IMR-90 (cell line): ENCODE data around the gene NDUFAF2. TPM values are rescaled to one million over a fixed set of nuclear protein-coding genes. Genes with fewer than 3 reads are reported as not detected.

Experiments
- ATAC-seq: fragments of 200-7000 bp; cut with Tn5 transposase; 2 replicates; pipeline ENCODE4 v1.9.1; 2020; ENCODE audit warnings: low read depth, mild to moderate bottlenecking, moderate library complexity
- BruUV-seq: library from RNA; stranded (reverse); fragments of 400-500 nt; replicated peaks from 2 replicates; lab custom pipeline; 2021; lab: Mats Ljungman, UMichigan
- CTCF ChIA-PET: fragments of 300-600 bp; formaldehyde crosslinking; extraction: SDS; loops from one replicate; lab custom pipeline; 2021; ENCODE audit warnings: antibody characterized with exemption; lab: Yijun Ruan, JAX
- POLR2A ChIA-PET: fragments of 300-600 bp; sonication (Branson Sonifier 250); formaldehyde crosslinking; loops from one replicate; lab custom pipeline; 2022; ENCODE audit warnings: antibody characterized with exemption; ENCODE audit not compliant: unreplicated experiment; lab: Charles Lee
- DNase-seq: peaks from one replicate; pipeline ENCODE4 v3.0.0; 2013
- H2AFZ ChIP-seq: replicated peaks from 2 replicates; pipeline ENCODE3; 2013; ENCODE audit warnings: low read length, mild to moderate bottlenecking; ENCODE audit not compliant: poor library complexity
- H2AK5ac ChIP-seq: 2 replicates; pipeline ENCODE4 v1.6.1; 2013; ENCODE audit warnings: low read depth, low read length, inconsistent platforms
- H2AK9ac ChIP-seq: replicated peaks from 2 replicates; pipeline ENCODE3; 2013; ENCODE audit warnings: mild to moderate bottlenecking, low read depth, low read length, moderate library complexity; ENCODE audit not compliant: poor library complexity
- H2BK120ac ChIP-seq: 2 replicates; pipeline ENCODE4 v1.6.1; 2013; ENCODE audit warnings: low read depth, low read length, inconsistent platforms
- H2BK15ac ChIP-seq: 3 replicates; pipeline ENCODE4 v1.6.1; 2013; ENCODE audit warnings: low read depth, low read length, inconsistent platforms
- H2BK20ac ChIP-seq: 2 replicates; pipeline ENCODE4 v1.6.1; 2013; ENCODE audit warnings: low read depth, mild to moderate bottlenecking, inconsistent platforms, low read length, moderate library complexity
- H2BK5ac ChIP-seq: 2 replicates; pipeline ENCODE4 v1.6.1; 2013; ENCODE audit warnings: mild to moderate bottlenecking, low read depth, low read length, inconsistent platforms; ENCODE audit not compliant: poor library complexity, severe bottlenecking
- H3K14ac ChIP-seq: replicated peaks from 2 replicates; pipeline ENCODE4 v1.6.1; 2013; ENCODE audit warnings: low read depth, low read length, inconsistent platforms
- H3K18ac ChIP-seq: 2 replicates; pipeline ENCODE4 v1.6.1; 2013; ENCODE audit warnings: low read depth, low read length, control low read depth
- H3K23ac ChIP-seq: 2 replicates; pipeline ENCODE4 v1.6.1; 2013; ENCODE audit warnings: low read depth, low read length, inconsistent platforms
- H3K27ac ChIP-seq: 2 replicates; pipeline ENCODE4 v1.5.1; 2013; ENCODE audit warnings: mild to moderate bottlenecking, control low read depth, low read length; ENCODE audit not compliant: insufficient read depth
- H3K27me3 ChIP-seq: 2 replicates; pipeline ENCODE4 v1.6.1; 2013; ENCODE audit warnings: low read length; ENCODE audit not compliant: control insufficient read depth, insufficient read depth
- H3K36me3 ChIP-seq: 2 replicates; pipeline ENCODE4 v1.6.1; 2013; ENCODE audit warnings: low read length, mixed read lengths; ENCODE audit not compliant: control insufficient read depth, insufficient read depth
- H3K4ac ChIP-seq: 2 replicates; pipeline ENCODE4 v1.6.1; 2013; ENCODE audit warnings: low read depth, low read length, inconsistent platforms
- H3K4me1 ChIP-seq: 2 replicates; pipeline ENCODE4 v1.6.1; 2013; ENCODE audit warnings: low read length, mixed read lengths; ENCODE audit not compliant: control insufficient read depth, insufficient read depth
- H3K4me2 ChIP-seq: 2 replicates; pipeline ENCODE4 v1.6.1; 2013; ENCODE audit warnings: low read depth, mild to moderate bottlenecking, control low read depth, low read length, moderate library complexity
- H3K4me3 ChIP-seq: 2 replicates; pipeline ENCODE4 v1.5.1; 2013; ENCODE audit warnings: low read depth, mild to moderate bottlenecking, control low read depth, low read length, moderate library complexity; ENCODE audit not compliant: insufficient read depth
- H3K56ac ChIP-seq: 2 replicates; pipeline ENCODE4 v1.6.1; 2013; ENCODE audit warnings: low read length, inconsistent platforms; ENCODE audit not compliant: insufficient read depth; ENCODE audit errors: extremely low read depth
- H3K79me1 ChIP-seq, 2 experiments: 2 replicates each; pipeline ENCODE4 v1.6.1; 2013; ENCODE audit warnings: low read length in 2 of 2, inconsistent platforms in 1 of 2, low read depth in 1 of 2
- H3K9ac ChIP-seq: 2 replicates; pipeline ENCODE4 v1.6.1; 2013; ENCODE audit warnings: low read depth, low read length, control low read depth
- H3K9me1 ChIP-seq: 2 replicates; pipeline ENCODE4 v1.6.1; 2013; ENCODE audit warnings: low read length, inconsistent platforms; ENCODE audit not compliant: insufficient read depth
- H3K9me3 ChIP-seq: 2 replicates; pipeline ENCODE4 v1.6.1; 2013; ENCODE audit warnings: low read length; ENCODE audit not compliant: control insufficient read depth, insufficient read depth
- H4K20me1 ChIP-seq: 2 replicates; pipeline ENCODE4 v1.6.1; 2013; ENCODE audit warnings: low read length, inconsistent platforms; ENCODE audit not compliant: insufficient read depth
- H4K5ac ChIP-seq: 2 replicates; pipeline ENCODE4 v1.6.1; 2013; ENCODE audit warnings: mild to moderate bottlenecking, low read depth, low read length, control low read depth
- H4K8ac ChIP-seq, 2 experiments: 2 replicates each; pipeline ENCODE4 v1.6.1; 2013; ENCODE audit warnings: low read depth in 2 of 2, low read length in 2 of 2, control low read depth in 1 of 2, inconsistent platforms in 1 of 2
- H4K91ac ChIP-seq: 2 replicates; pipeline ENCODE4 v1.6.1; 2013; ENCODE audit warnings: low read depth, low read length, inconsistent platforms; ENCODE audit not compliant: insufficient read depth
- CEBPB ChIP-seq: IDR thresholded peaks from 2 replicates; pipeline ENCODE4 v1.6.1; 2012; ENCODE audit warnings: low read depth, low read length, improper control_type of control experiment
- CTCF ChIP-seq: conservative IDR thresholded peaks from 2 replicates; pipeline ENCODE4 v1.5.1; 2012; ENCODE audit warnings: mild to moderate bottlenecking, low read depth, low read length, improper control_type of control experiment
- ELK1 ChIP-seq: fragments of 150-350 bp; IDR thresholded peaks from 2 replicates; pipeline ENCODE4 v1.6.1; 2016; ENCODE audit warnings: low read depth, mild to moderate bottlenecking, low read length, moderate library complexity, borderline replicate concordance
- POLR2A ChIP-seq: IDR thresholded peaks from 2 replicates; pipeline ENCODE4 v1.6.1; 2012; ENCODE audit warnings: mild to moderate bottlenecking, low read depth, low read length
- RAD21 ChIP-seq: IDR thresholded peaks from 2 replicates; pipeline ENCODE4 v1.6.1; 2012; ENCODE audit warnings: low read length, improper control_type of control experiment
- RCOR1 ChIP-seq: IDR thresholded peaks from 2 replicates; pipeline ENCODE4 v1.6.1; 2012; ENCODE audit warnings: mild to moderate bottlenecking, low read length, improper control_type of control experiment; ENCODE audit not compliant: insufficient replicate concordance
- USF2 ChIP-seq: fragments of 150-350 bp; IDR thresholded peaks from 2 replicates; pipeline ENCODE4 v1.6.1; 2017; ENCODE audit warnings: mild to moderate bottlenecking, antibody characterized with exemption, low read length, low read depth
- WGBS, 2 experiments: methylation state at CpG; one replicate each; pipeline versions ENCODE4 v1.1.5 to v1.1.7; 2013; ENCODE audit warnings: missing lambda C conversion rate in 2 of 2; ENCODE audit not compliant: insufficient read length in 1 of 2; ENCODE audit errors: extremely low coverage in 2 of 2; 5-methylcytosine and 5-hydroxymethylcytosine counted together
- dilution Hi-C: fragments of 300-500 bp; cut with HindIII; formaldehyde crosslinking; loops from one replicate; pipeline ENCODE4 v1.14.3; 2018; ENCODE audit warnings: low sequenced_read_pairs; ENCODE audit not compliant: unreplicated experiment
- in situ Hi-C: fragments of 300-500 bp; cut with MboI; formaldehyde crosslinking; loops from 3 replicates; pipeline ENCODE4 v1.14.3; 2019; ENCODE audit warnings: low sequenced_read_pairs, inconsistent platforms, mixed read lengths
- intact Hi-C: fragments of 100-400 bp; cut with micrococcal nuclease; formaldehyde crosslinking; loops from 2 replicates; pipeline ENCODE4 v1.10.0; 2022
- polyA plus RNA-seq, 3 experiments: library from polyadenylated mRNA; depleted of rRNA; stranded (reverse); fragments of >200 nt; gene quantifications; 2 replicates each; pipeline ENCODE4 v1.2.3, GENCODE V29; 2012; ENCODE audit warnings: low replicate concordance in 1 of 3
- total RNA-seq: library from RNA; depleted of rRNA; stranded (reverse); fragments of >200 nt; gene quantifications from 2 replicates; pipeline ENCODE4 v1.2.3, GENCODE V29; 2012

NDUFAF2 gene
- total and polyA plus RNA-seq, 2 of the 4 experiments (the other 2 are of a cell fraction) = 11.8 to 24.7 TPM

- in situ Hi-C loops (no loop called here), intact Hi-C loops (no loop called here), dilution Hi-C loops (no loop called here)
- Histone ChIP-seq H3K27me3 (no peaks in the 10 kb centered on the region), H4K91ac (no peak overlapping the region; the same call in 1 of the 2 replicates), H2BK120ac (no peak overlapping the region), H3K9me1 (no peaks in the 10 kb centered on the region), H3K4me3 (no peak overlapping the region), H3K9ac (no peak overlapping the region), H3K4me1 (no peaks in the 10 kb centered on the region), H2BK5ac (no peak overlapping the region), H4K5ac (no peak overlapping the region), H2BK20ac (no peak overlapping the region), H2AK9ac (no peak overlapping the region), H3K9me3 (no peaks in the 10 kb centered on the region), H3K56ac (no peak overlapping the region), H3K79me1 (peaks cover 0 to under 1% of the 10 kb centered on the region in 2 experiments; a peak in 1 of 4 replicates), H4K20me1 (no peaks in the 10 kb centered on the region), H3K36me3 (no peaks in the 10 kb centered on the region), H2BK15ac (no peak overlapping the region), H3K4ac (no peak overlapping the region), H2AFZ (no peak overlapping the region), H4K8ac (no peak overlapping the region), H3K4me2 (no peak overlapping the region), H2AK5ac (no peak overlapping the region), H3K23ac (no peak overlapping the region), H3K27ac (no peak overlapping the region), H3K14ac (no peak overlapping the region), H3K18ac (no peak overlapping the region)
- CTCF ChIA-PET = no interaction called here
- no peak for DNase-seq
- POLR2A ChIA-PET = no interaction called here
- TF ChIP-seq RCOR1 (no peak), ELK1 (no peak), CEBPB (no peak), CTCF (no peak), POLR2A (no peak), USF2 (no peak), RAD21 (no peak)
- BruUV-seq = no TSS peak
- no CpG with 5 or more reads among the region's 1 CpG for WGBS, 2 experiments
- ATAC-seq = no peak
Observed at GRCh38 chr5:61076626-61077025, 131.6 kb downstream of the NDUFAF2 start.
